GM12865 (cell line): ENCODE results near the gene BCAM.

Experiments used
- DNase-seq: peaks from one replicate; pipeline ENCODE4 v3.0.0; 2010; ENCODE audit warnings: low read depth
- H3K4me3 ChIP-seq: 2 replicates; pipeline ENCODE4 v1.5.1; 2011; ENCODE audit warnings: mild to moderate bottlenecking, low read depth, low read length, control low read depth
- TF ChIP-seq, protein P1 (sequence below): IDR thresholded peaks from 2 replicates; pipeline ENCODE4 v1.5.1; 2011; ENCODE audit warnings: low read length, control low read depth, low read depth, inconsistent platforms; ENCODE audit not compliant: insufficient read depth; ENCODE audit errors: missing control alignments

The BCAM gene

DNA sequence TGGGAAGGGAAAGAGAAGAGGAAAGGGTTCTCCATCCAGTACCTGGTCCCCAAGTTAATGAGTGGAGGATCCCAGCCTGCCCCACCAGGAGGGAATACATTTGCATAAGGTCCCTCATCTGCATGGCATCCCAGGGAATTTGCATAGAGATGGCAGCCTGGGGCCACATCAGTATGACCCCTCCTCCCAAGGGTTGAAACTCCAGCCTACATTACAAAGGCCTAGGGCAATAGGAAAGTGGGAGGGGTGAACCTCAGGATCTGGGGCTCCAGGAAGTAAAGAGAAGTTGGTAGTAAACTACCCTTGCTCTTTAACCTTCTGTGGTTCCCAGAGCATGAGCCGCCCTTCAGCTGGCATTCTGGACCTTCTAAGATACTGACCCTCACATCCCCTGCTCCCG is 30.4 kb downstream of the BCAM start:
- TF ChIP-seq, protein P1, sequence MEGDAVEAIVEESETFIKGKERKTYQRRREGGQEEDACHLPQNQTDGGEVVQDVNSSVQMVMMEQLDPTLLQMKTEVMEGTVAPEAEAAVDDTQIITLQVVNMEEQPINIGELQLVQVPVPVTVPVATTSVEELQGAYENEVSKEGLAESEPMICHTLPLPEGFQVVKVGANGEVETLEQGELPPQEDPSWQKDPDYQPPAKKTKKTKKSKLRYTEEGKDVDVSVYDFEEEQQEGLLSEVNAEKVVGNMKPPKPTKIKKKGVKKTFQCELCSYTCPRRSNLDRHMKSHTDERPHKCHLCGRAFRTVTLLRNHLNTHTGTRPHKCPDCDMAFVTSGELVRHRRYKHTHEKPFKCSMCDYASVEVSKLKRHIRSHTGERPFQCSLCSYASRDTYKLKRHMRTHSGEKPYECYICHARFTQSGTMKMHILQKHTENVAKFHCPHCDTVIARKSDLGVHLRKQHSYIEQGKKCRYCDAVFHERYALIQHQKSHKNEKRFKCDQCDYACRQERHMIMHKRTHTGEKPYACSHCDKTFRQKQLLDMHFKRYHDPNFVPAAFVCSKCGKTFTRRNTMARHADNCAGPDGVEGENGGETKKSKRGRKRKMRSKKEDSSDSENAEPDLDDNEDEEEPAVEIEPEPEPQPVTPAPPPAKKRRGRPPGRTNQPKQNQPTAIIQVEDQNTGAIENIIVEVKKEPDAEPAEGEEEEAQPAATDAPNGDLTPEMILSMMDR, result no peak
- no peak overlapping the region for H3K4me3 ChIP-seq
- DNase-seq, result no peak

DNA sequence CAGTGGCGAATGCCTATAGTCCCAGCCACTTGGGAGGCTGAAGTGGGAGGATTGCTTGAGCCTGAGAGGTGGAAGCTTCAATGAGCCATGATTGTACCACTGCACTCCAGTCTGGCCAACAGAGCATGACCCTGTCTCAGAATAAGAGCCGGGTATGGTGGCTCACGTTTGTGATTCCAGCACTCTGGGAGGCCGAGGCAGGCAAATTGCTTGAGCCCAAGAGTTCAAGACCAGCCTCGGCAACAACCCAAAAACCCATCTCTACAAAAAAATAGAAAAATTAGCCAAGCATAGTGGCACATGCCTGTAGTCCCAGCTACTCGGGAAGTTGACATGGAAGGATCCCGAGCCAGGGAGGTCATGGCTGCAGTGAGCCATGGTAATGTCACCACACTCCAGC is 31.9 kb downstream of the BCAM start:
- DNase-seq, result no peak
- no peak overlapping the region for H3K4me3 ChIP-seq
- TF ChIP-seq, protein P1, result no peak

DNA sequence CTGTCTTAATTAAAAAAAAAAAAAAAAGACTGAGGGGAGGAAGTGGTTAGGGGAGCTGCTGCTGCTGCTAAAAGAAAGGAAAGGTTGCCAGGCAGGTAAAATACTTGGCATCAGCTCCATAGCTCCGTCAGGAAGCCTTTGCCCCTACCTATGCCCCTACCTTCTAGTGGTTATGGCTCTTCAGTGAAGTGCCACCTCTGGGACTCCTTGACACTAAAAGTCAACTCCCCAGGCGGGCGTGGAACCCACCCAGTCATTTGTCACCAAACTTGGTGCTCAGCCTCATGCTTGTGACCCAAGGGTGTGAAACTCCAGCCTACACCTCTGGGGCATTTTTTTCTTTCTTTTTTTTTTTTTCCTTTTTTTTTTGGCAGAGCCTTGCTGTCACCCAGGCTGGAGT is 32.3 kb downstream of the BCAM start:
- H3K4me3 ChIP-seq, result no peak overlapping the region
- no peak for DNase-seq
- TF ChIP-seq, protein P1, result no peak

DNA sequence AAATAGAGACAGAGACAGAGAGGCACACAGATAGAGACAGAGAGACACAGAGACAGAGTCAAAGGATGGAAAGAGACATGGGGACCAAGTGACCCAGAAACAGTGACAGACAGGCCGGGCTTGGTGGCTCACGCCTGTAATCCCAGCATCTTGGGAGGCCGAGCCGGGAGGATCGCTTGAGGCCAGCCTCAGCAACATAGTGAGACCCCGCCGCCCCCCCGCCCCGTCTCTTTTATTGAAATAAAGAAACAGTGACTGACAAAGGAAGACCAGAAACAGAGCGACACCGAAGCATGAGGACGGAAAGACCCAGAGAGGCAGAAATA is 36.3 kb downstream of the BCAM start:
- no peak overlapping the region; the same call in 1 of the 2 replicates for H3K4me3 ChIP-seq
- TF ChIP-seq, protein P1, result no peak
- no peak for DNase-seq

DNA sequence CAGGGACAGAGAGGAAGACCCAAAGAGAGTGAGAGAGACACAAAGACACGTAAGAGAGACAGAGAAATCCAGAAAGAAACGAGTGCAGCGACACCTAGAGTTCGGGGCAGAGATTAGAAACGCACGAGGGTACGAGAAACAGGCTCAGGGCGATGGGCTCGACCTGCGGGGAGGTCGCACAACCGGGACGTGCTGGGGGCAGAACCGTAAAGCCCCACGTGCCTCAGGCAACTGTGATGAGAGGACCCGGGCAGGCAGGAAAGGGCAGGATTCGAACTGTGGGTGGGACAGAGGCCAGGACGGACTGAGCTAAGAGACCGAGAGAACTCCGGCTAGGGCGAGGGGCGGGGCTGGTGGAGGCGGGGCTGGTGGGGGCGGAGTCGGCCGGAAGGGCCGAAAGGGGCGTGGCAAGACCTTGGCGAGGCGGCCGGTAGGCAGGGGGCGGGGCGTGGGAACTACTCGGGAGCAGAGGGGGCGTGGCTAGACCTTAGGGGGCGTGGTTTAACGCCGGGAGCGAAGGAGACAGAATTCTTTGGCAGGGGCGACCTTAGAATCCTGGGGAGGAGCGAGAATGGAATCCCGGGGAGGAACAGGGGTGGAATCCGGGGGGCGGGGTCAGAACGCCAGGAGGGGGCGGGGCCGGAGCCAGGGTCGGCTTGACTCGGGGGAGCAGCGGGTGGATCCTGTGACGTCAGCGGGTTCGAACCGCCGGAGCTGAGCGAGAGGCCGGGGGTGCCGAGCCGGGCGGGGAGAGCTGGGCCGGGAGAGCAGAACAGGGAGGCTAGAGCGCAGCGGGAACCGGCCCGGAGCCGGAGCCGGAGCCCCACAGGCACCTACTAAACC is 36.9 kb downstream of the BCAM start, which contains the start of gene NECTIN2:
Gene NECTIN2, plus strand, starts transcription at position 686 of the 843 bp plus-strand sequence. CDS start 229 bp downstream, outside the sequence.
- peak; percentile 96 for DNase-seq
- TF ChIP-seq, protein P1, result peak; percentile 59

DNA sequence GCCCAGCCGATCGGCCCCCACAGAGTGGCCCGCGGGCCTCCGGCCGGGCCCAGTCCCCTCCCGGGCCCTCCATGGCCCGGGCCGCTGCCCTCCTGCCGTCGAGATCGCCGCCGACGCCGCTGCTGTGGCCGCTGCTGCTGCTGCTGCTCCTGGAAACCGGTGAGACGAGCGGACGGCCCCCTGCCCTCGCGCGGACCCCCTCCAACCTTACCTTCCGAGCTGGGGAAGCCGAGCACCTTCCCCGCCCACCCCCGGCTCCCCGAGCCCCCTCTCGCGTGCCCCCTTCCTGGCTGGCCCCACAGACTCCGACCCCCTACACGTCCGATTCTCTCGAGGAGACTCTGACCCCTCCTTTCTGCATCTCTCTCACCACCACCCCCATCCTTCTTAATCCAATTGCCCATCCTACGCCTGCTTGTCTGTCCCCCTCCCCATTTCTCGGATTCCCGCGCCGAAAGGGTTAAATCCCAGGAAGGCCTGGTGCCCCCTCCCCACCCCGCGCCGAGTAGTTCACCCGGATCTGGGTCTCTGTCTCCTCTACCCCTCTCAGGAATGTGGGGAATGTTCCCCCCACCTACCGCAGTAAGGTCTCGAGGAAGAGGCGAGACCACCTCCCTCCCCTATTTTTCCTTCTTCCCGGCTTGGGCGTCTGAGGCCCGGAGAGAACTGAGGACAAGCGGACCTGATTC is 37.7 kb downstream of the BCAM start:
- peak overlapping the region; percentile 48 for H3K4me3 ChIP-seq
- no peak for DNase-seq
- TF ChIP-seq, protein P1, result no peak

More for the DNA sequence above, 36.9 kb downstream of the BCAM start, which contains the start of gene NECTIN2:
- peak within 1 kb of the TSS; percentile 48 for H3K4me3 ChIP-seq
